ENCODE results near the gene WWOX.

GRCh38 chr16:78538919-78539318 is 439.5 kb downstream of the WWOX start:
- TF ChIP-seq CTCF (optimal IDR thresholded peaks at IDR 0.05 in 1 of 3, IDR thresholded peaks at IDR 0.05 in 1 of 3, conservative IDR thresholded peaks at IDR 0.05 in 1 of 3; ENCODE audit: extremely low read depth in 1 of 3, insufficient read depth in 2 of 3, low read length in 3 of 3) (no peak), EZH2 (IDR thresholded peaks at IDR 0.05; ENCODE audit: low read length) (no peak)

Data from keratinocyte (primary cell).